Sigmoid colon (tissue), 7 donors: ENCODE measurements around the gene STK32B. TPM values are rescaled to one million over a fixed set of nuclear protein-coding genes. Genes with fewer than 3 reads are reported as not detected.

Source experiments
- DNase-seq: peaks from one replicate; pipeline ENCODE4 v3.0.0-alpha.2; 2019
- H3K27ac ChIP-seq, 4 donors: fragments of 200-600 bp; sonication (generic); one replicate each; pipeline ENCODE4 v1.5.1; 2016 to 2019; ENCODE audit warnings: mild to moderate bottlenecking in 1 of 4
- H3K27me3 ChIP-seq, 3 donors: fragments of 200-600 bp; sonication (generic); one replicate each; pipeline ENCODE4 v1.5.1; 2019; ENCODE audit warnings: mild to moderate bottlenecking in 1 of 3
- H3K36me3 ChIP-seq, 4 donors: fragments of 200-600 bp; sonication (generic); one replicate each; pipeline ENCODE4 v1.5.1; 2016 to 2019
- H3K4me1 ChIP-seq, 4 donors: fragments of 200-600 bp; sonication (generic); one replicate each; pipeline ENCODE4 v1.5.1; 2017 to 2019
- H3K4me3 ChIP-seq, 4 donors: fragments of 200-600 bp; sonication (generic); one replicate each; pipeline ENCODE4 v1.5.1; 2017 to 2019; ENCODE audit warnings: mild to moderate bottlenecking in 2 of 4, moderate library complexity in 1 of 4
- H3K9me3 ChIP-seq, 4 donors: fragments of 200-600 bp in 3 of 4; sonication (generic) in 3 of 4; one replicate each; pipeline versions ENCODE4 v1.5.1 to v1.6.1; 2013 to 2019
- EP300 ChIP-seq, 4 donors: sonication (generic); formaldehyde crosslinking; IDR thresholded peaks; one replicate each; pipeline ENCODE4 v1.6.1; 2017; ENCODE audit warnings: antibody characterized with exemption in 4 of 4
- POLR2A ChIP-seq, 2 donors: fragments of 450-650 bp; IDR thresholded peaks; one replicate each; pipeline ENCODE4 v1.6.1; 2016; ENCODE audit warnings: antibody characterized with exemption in 2 of 2, mild to moderate bottlenecking in 2 of 2, moderate library complexity in 2 of 2
- POLR2AphosphoS5 ChIP-seq, 4 donors: sonication (generic); formaldehyde crosslinking; IDR thresholded peaks; one replicate each; pipeline ENCODE4 v1.6.1; 2017; ENCODE audit warnings: antibody characterized with exemption in 4 of 4
- WGBS, 2 donors: extraction: QIAGEN DNeasy Blood & Tissue Kit; methylation state at CpG; one replicate each; pipeline ENCODE4 v1.1.7; 2013; 5-methylcytosine and 5-hydroxymethylcytosine counted together
- intact Hi-C: fragments of 100-400 bp; cut with DNase I; formaldehyde crosslinking; loops from one replicate; pipeline ENCODE4 v1.15.1; 2023
- polyA plus RNA-seq, 3 donors: library from polyadenylated mRNA; stranded (reverse); fragments of 200-250 nt; gene quantifications; one replicate each; pipeline ENCODE4 v1.2.3, GENCODE V29; 2013
- total RNA-seq, 4 donors: library from RNA; depleted of rRNA; stranded (reverse); fragments of >200 nt; gene quantifications; one replicate each; pipeline ENCODE4 v1.1.0, GENCODE V29; 2016
- TF ChIP-seq, protein P1 (sequence below), 4 experiments: fragments of 450-650 bp in 3 of 4; fragments of 200-600 bp in 1 of 4; IDR thresholded peaks; one replicate each; pipeline ENCODE4 v1.5.1; 2016 to 2019; ENCODE audit warnings: antibody characterized with exemption in 4 of 4, mild to moderate bottlenecking in 3 of 4, moderate library complexity in 2 of 4
- donor health status: healthy with polysubstance abuse.
- donor health status: Bipolar disorder and iron deficiency.
- donor health status: healthy.

The STK32B gene
- total and polyA plus RNA-seq, 7 donors = 0.23 to 3.9 (median 1.8) TPM

DNA sequence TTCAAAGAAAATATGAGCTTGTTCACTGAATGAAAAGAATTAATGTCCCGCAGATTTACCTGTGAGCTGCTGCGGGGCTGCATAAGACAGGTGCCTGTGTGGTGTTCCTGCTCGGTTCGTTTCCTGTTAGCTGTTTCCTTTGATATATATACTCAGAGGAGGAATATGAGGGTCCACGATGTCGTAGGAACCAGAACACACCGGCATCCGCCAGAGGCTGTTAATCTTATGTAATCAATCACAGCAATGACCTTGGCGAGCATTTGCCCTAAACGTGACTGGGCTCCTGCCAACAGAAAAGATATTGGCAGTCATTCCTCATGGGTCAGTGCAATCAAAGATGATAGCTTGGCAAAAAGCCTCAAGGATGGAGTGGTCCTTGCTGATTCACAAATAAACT, 396.9 kb downstream of the STK32B start:
- Histone ChIP-seq H3K4me1 (no peaks in the 10 kb centered on the region), H3K36me3 (no peaks in the 10 kb centered on the region), H3K4me3 (no peak overlapping the region), H3K27ac (no peak overlapping the region), H3K9me3 (no peaks in the 10 kb centered on the region), H3K27me3 (no peaks in the 10 kb centered on the region)
- intact Hi-C loops = no loop called here
- DNase-seq = no peak
- no peak for TF ChIP-seq POLR2AphosphoS5 (IDR thresholded peaks at IDR 0.05)
- TF ChIP-seq, protein P1, sequence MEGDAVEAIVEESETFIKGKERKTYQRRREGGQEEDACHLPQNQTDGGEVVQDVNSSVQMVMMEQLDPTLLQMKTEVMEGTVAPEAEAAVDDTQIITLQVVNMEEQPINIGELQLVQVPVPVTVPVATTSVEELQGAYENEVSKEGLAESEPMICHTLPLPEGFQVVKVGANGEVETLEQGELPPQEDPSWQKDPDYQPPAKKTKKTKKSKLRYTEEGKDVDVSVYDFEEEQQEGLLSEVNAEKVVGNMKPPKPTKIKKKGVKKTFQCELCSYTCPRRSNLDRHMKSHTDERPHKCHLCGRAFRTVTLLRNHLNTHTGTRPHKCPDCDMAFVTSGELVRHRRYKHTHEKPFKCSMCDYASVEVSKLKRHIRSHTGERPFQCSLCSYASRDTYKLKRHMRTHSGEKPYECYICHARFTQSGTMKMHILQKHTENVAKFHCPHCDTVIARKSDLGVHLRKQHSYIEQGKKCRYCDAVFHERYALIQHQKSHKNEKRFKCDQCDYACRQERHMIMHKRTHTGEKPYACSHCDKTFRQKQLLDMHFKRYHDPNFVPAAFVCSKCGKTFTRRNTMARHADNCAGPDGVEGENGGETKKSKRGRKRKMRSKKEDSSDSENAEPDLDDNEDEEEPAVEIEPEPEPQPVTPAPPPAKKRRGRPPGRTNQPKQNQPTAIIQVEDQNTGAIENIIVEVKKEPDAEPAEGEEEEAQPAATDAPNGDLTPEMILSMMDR (IDR thresholded peaks at IDR 0.05) = no peak
- no peak for TF ChIP-seq POLR2A (IDR thresholded peaks at IDR 0.05)
- no peak for TF ChIP-seq EP300 (IDR thresholded peaks at IDR 0.05)
- 39 to 67% methylated on average over 10 of the region's 10 CpGs for WGBS, 2 donors

DNA sequence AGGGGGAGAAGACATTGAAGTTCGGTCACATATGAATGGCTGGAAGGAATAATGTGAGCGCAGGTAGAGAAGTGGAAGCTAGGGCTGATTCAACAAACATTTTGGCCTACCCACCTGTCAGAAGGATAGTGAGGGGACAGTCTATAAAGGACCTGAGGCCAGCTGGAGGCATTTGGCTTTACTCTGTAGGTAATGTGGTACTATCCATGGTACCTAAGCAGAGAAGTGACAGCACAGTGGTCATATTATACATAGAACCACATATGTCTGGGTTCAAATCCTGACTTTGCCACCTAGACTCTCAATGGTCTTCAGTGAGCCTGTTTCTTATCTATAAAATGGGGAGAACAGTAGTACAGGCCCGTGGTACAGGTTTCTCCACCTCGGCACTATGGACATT, 400.0 kb downstream of the STK32B start:
- 80 to 90% methylated on average over 4 of the region's 4 CpGs for WGBS, 2 donors
- Histone ChIP-seq H3K27me3 (no peaks in the 10 kb centered on the region), H3K9me3 (no peaks in the 10 kb centered on the region), H3K4me3 (no peak overlapping the region), H3K4me1 (no peaks in the 10 kb centered on the region), H3K27ac (no peak overlapping the region), H3K36me3 (no peaks in the 10 kb centered on the region)
- intact Hi-C loops = no loop called here
- no peak for DNase-seq
- no peak for TF ChIP-seq EP300 (IDR thresholded peaks at IDR 0.05)
- no peak for TF ChIP-seq POLR2A (IDR thresholded peaks at IDR 0.05)

DNA sequence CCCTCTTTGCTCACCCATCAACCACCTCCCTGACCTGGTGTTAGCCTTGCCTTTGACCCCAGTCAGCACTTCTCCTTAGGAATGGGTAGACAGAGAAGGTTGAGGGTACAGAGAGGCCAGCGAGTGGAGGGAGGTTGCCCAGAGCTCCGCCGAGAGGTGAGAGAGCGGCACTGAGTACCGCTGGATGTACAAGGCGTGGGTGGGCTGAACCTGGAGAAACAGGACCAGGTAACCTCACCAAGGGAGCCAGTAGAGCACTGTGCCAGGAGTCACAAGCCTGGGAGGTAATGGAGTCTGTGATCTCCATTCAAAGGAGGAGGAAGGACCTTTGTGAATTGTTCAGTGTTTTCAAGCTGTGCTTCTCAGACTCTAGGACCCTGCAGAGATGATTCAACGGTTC, 400.9 kb downstream of the STK32B start:
- H3K9me3 ChIP-seq = no peaks in the 10 kb centered on the region
- no peak overlapping the region for H3K4me3 ChIP-seq
- 76 to 89% methylated on average over 7 of the region's 7 CpGs for WGBS, 2 donors
- H3K4me1 ChIP-seq = no peaks in the 10 kb centered on the region
- H3K27me3 ChIP-seq = no peaks in the 10 kb centered on the region
- no peaks in the 10 kb centered on the region for H3K36me3 ChIP-seq
- H3K27ac ChIP-seq = no peak overlapping the region
- DNase-seq = no peak
- TF ChIP-seq, protein P1 (IDR thresholded peaks at IDR 0.05) = no peak
- TF ChIP-seq EP300 (IDR thresholded peaks at IDR 0.05) = no peak
- TF ChIP-seq POLR2AphosphoS5 (IDR thresholded peaks at IDR 0.05) = no peak
- TF ChIP-seq POLR2A (IDR thresholded peaks at IDR 0.05) = no peak
- intact Hi-C loops = no loop called here

DNA sequence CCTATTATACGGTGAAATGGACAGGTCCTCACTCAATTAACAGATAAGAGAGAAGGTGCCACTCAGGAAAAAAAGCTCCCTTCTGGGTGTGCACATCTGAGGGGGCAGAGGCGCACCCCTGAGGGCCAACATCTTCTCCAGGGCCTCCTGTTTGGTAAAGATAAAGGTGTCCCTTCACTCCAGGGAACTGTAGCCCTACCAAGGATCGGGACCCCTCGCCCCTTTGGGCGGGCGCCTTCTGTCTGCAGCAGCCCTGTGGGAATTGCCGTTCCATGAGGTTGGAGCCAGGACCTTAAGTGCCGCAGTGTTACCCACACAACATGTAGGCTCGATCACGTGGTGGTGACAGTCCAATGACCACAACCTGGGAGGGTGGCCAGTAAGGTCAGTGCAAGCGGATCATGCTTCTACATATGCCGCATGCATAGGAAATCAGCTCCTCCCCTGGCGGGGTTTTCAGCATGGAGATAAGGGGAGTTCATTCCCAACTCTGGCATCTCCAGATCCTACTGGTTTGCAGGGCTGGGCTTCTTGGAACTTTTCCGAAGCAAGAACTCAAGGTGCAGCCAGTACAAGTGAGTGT, 403.8 kb downstream of the STK32B start:
- intact Hi-C loops = no loop called here
- 88 to 93% methylated on average over 14 of the region's 14 CpGs for WGBS, 2 donors
- Histone ChIP-seq H3K27me3 (no peaks in the 10 kb centered on the region), H3K4me1 (no peaks in the 10 kb centered on the region), H3K9me3 (no peaks in the 10 kb centered on the region), H3K27ac (no peak overlapping the region), H3K36me3 (no peaks in the 10 kb centered on the region), H3K4me3 (no peak overlapping the region)
- no peak for TF ChIP-seq EP300 (IDR thresholded peaks at IDR 0.05)
- TF ChIP-seq POLR2AphosphoS5 (IDR thresholded peaks at IDR 0.05) = no peak
- no peak for TF ChIP-seq POLR2A (IDR thresholded peaks at IDR 0.05)
- TF ChIP-seq, protein P1 (IDR thresholded peaks at IDR 0.05) = no peak
- no peak for DNase-seq

DNA sequence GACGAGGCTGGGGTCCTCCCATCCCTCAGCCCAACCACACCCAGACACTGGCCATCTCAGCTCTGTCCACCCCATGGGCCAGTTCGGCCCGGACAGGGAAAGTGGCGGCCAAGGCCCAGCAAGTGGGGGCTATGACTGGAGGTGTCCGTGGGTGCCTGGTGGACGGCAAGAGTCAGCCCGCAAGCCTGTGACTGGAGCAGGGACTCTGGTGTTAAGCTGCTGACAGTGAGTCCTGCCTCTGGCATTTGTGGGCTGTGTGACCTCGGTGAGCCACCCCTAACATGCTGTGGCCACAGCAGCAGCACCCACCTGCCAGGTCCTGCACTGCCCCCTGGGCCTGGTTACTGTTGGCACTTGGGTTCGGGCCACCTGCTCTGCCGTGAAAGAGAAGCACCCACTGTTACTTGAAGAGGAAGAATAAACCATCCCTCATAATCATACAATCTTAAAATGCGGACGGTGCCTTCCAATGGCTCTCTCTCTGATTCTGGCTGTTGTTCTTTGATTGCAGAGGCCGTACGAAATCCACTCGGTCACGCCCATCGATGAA, 405.1 kb downstream of the STK32B start:
- H3K27me3 ChIP-seq = no peaks in the 10 kb centered on the region
- intact Hi-C loops = no loop called here
- no peak overlapping the region for H3K27ac ChIP-seq
- H3K9me3 ChIP-seq = no peaks in the 10 kb centered on the region
- DNase-seq = no peak
- no peaks in the 10 kb centered on the region for H3K36me3 ChIP-seq
- 88 to 91% methylated on average over 17 of the region's 17 CpGs for WGBS, 2 donors
- TF ChIP-seq POLR2A (IDR thresholded peaks at IDR 0.05) (no peak), POLR2AphosphoS5 (IDR thresholded peaks at IDR 0.05) (no peak)
- no peaks in the 10 kb centered on the region for H3K4me1 ChIP-seq
- H3K4me3 ChIP-seq = no peak overlapping the region

DNA sequence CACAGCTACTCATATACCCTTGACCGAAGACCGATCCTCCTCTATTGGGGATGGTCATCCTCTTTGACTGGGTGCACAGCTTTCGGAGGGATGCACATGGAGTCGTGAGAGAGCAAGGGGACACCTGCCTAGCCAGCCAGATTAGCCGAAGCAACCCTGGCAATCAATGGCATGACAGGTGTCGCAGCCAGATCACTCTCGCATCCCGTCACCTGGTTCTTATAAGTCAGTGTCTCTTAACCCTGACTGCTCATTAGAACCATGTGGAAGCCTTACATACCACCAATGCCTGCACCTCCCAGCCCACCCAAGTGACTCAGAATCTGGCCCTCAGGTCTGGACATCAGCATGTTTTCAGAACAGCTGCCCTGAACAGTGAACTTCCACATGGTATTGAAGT, 407.4 kb downstream of the STK32B start:
- WGBS, 2 donors = 93 to 95% methylated on average over 8 of the region's 8 CpGs

More for the DNA sequence above, 407.4 kb downstream of the STK32B start:
- intact Hi-C loops = no loop called here
- no peak overlapping the region for H3K4me3 ChIP-seq
- no peaks in the 10 kb centered on the region for H3K9me3 ChIP-seq
- H3K36me3 ChIP-seq = no peaks in the 10 kb centered on the region
- TF ChIP-seq POLR2A (IDR thresholded peaks at IDR 0.05) = no peak
- no peak for TF ChIP-seq EP300 (IDR thresholded peaks at IDR 0.05)
- TF ChIP-seq POLR2AphosphoS5 (IDR thresholded peaks at IDR 0.05) = no peak
- TF ChIP-seq, protein P1 (IDR thresholded peaks at IDR 0.05) = no peak
- no peaks in the 10 kb centered on the region for H3K27me3 ChIP-seq
- no peaks in the 10 kb centered on the region for H3K4me1 ChIP-seq
- no peak for DNase-seq
- no peak overlapping the region for H3K27ac ChIP-seq
